SH-SY5Y (cell line): ENCODE results near the gene SUCLG2.

ENCODE experiments used
- GATA2 ChIP-seq: IDR thresholded peaks from 2 replicates; pipeline ENCODE4 v1.6.1; 2011; ENCODE audit warnings: mild to moderate bottlenecking, low read depth, low read length
- GATA3 ChIP-seq: IDR thresholded peaks from 2 replicates; pipeline ENCODE4 v1.6.1; 2011; ENCODE audit warnings: low read depth, mild to moderate bottlenecking, low read length, moderate library complexity

The SUCLG2 gene

GRCh38 chr3:67656614-67657013, 2.2 kb upstream of the SUCLG2 start:
- TF ChIP-seq GATA3 = no peak
- TF ChIP-seq GATA2 = no peak

DNA sequence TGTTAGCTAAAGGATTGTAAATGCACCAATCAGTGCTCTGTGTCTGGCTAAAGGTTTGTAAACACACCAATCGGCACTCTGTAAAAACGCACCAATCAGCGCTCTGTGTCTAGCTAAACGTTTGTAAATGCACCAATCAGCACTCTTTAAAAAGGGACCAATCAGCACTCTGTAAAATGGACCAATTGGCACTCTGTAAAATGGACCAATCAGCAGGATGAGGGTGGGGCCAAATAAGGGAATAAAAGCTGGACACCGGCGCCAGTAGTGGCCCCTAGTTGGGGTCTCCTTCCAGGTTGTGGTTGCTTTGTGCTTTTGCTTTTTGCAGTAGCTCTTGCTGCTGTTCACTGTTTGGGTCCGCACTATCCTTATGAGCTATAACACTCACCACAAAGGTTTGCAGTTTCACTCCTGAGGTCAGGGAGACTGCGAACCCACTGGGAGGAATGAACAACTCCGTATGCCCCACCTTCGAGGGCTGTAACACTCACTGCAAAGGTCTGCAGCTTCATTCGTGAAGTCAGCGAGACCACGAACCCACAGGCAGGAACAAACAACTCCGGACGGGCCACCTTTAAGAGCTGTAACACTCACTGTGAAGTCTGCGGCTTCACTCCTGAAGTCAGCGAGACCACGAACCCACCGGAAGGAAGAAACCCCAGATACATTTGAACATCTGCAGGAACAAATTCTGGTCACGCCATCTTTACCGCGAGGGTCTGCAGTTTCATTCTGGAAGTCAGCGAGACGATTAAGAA, 1.1 kb upstream of the SUCLG2 start:
- TF ChIP-seq GATA2 (no peak), GATA3 (no peak)

DNA sequence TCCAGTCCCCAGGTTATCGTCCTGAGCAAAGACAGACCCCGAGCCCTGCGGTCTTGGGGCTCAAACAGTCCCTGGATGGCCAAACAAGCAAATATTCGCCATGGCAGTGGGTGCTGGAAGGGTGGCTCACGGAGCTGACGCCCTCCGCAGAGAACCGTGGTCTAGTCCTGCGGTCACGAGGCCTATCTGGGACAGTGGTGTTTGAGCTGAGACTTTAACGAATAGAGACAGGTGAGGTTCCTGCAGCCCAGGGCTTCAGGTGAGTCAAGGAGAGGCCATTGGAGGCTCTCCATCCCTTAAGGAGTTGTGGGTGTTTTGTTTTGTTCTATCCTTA, 399 bp upstream of the SUCLG2 start:
- no peak for TF ChIP-seq GATA2
- no peak for TF ChIP-seq GATA3

GRCh38 chr3:67653425-67654098, 850 bp downstream of the SUCLG2 start:
- no peak for TF ChIP-seq GATA3
- no peak for TF ChIP-seq GATA2

DNA sequence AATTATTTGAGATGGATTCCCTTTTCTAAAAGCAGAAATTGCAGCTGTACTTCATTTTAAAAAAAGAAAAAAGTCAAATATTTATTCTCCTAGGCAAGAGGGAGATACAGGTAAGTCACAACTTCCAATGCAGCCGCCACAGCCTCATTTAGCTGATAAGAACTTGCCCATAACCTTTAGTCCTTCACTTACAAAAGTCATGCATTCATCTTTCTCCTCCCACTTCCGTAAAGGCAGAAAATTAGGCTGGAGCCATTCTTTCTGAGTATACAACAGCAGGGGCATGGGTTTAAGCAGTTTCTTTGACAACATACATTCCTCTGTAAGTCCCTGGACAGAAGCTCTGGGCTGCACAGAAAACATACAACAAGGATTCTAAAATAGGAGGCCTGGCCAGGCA, 4.3 kb downstream of the SUCLG2 start:
- TF ChIP-seq GATA2 (no peak), GATA3 (no peak)

GRCh38 chr3:67649681-67650080, 4.7 kb downstream of the SUCLG2 start:
- TF ChIP-seq GATA3 = no peak
- TF ChIP-seq GATA2 = no peak

GRCh38 chr3:67648701-67649100, 5.7 kb downstream of the SUCLG2 start:
- TF ChIP-seq GATA2 = no peak
- TF ChIP-seq GATA3 = no peak

GRCh38 chr3:67648229-67648628, 6.2 kb downstream of the SUCLG2 start:
- TF ChIP-seq GATA2 = no peak
- no peak for TF ChIP-seq GATA3

DNA sequence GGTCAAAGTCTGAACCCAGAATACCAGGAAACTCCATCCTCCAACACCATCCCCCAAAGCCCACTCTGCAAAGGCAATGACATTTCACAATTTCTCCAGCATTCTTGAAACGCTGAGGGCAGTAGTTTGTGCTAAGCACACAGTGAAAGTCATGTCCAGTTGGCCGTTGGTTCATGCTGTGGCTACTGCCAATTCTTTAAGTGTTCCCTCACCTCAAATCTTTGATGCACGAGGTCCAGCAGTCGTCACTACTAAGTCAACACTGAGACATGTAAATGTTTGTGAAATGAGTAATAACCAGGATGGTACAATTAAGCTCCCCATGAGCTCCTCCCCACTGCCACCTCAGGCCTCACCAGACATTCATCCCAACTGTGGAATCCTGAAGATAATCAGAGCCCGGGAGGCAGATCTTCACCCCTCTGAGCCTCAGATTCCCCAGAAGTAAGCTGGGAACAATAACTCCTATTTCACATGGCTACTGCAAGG, 7.0 kb downstream of the SUCLG2 start:
- TF ChIP-seq GATA3 = no peak
- no peak for TF ChIP-seq GATA2

- no peak for TF ChIP-seq GATA3
- TF ChIP-seq GATA2 = no peak
These were observed 7.7 kb downstream of the SUCLG2 start for GRCh38 chr3:67646586-67647234.

DNA sequence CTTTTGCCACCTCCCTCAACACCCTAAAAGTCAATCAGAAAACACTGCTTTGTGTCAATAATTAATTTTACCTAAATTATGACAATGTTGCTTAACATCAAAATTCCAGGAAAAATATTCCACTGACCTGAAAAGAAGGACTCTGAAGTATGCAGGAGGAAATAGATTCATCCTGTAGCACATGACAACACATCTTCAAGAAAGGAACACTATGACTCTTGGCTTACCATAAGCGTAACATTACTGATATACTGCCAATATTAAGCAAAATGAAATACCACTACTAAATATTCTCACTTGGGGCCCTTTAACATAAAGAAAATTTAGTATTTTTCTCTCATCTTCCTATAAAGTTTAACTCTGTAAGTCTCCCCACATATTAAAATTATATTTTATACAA, 9.6 kb downstream of the SUCLG2 start:
- TF ChIP-seq GATA3 (no peak), GATA2 (no peak)

- no peak for TF ChIP-seq GATA3
- no peak for TF ChIP-seq GATA2
These were observed 11.7 kb downstream of the SUCLG2 start for GRCh38 chr3:67642734-67643133.

DNA sequence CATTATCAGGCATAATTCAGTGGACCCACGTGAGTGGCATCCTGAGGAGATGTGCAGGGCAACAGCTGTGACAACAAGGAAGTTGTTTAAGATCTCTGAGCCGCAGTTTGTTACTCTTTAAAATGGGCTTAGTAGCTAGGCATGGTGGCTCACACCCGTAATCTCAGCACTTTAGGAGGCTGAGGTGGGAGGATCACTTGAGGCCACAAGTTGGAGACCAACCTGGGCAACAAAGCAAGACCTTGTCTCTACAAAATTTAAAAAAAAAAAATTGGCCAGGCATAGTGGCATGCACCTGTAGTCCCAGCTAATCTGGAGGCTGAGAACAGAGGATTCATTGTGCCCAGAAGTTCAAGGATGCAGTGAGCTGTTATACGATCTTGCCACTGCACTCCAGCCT, 12.2 kb downstream of the SUCLG2 start:
- TF ChIP-seq GATA3 (no peak), GATA2 (no peak)

DNA sequence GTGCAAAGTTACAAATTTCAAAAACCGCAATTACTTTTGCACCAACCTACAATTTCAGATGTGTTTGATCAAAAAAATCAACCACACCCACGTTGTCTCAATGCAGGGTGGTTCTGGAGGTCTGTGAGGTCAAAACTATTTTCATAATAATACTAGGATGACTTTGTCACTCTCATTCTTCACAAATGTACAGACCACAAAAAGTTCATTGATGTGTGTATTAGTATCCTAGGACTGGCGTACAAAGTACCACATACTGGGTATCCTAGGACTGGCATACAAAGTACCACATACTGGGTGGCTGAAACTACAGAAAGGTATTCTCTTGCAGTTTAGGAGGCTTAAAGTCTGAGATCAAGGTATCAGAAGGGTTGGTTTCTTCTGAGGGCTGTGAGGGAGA, 13.0 kb downstream of the SUCLG2 start:
- no peak for TF ChIP-seq GATA2
- no peak for TF ChIP-seq GATA3
